ENCODE measurements around the gene CERS5.
A peak's percentile ranks its signal among the peaks of the same experiment; 100 is the strongest.
"Not testable (repeated sequence)": the region's sequence is repeated elsewhere in the genome, so short reads cannot be mapped to it uniquely, and the experiment has no call there.

Gene CERS5

GRCh38 chr12:50186681-50187080 is 19.5 kb upstream of the CERS5 start:
- DNase-seq, result no peak

GRCh38 chr12:50185970-50186663 is 18.9 kb upstream of the CERS5 start:
- no peak for DNase-seq

GRCh38 chr12:50185301-50185895 is 18.2 kb upstream of the CERS5 start:
- DNase-seq, result no peak

GRCh38 chr12:50184261-50184660 is 17.1 kb upstream of the CERS5 start:
- DNase-seq, result no peak

- DNase-seq, result no peak
These were observed 15.3 kb upstream of the CERS5 start for GRCh38 chr12:50182461-50182860.

- DNase-seq, result no peak
These were observed 14.5 kb upstream of the CERS5 start for GRCh38 chr12:50181691-50182090.

GRCh38 chr12:50175716-50176026 is 8.5 kb upstream of the CERS5 start:
- no peak for DNase-seq

GRCh38 chr12:50174971-50175715 is 8.0 kb upstream of the CERS5 start:
- DNase-seq, result no peak

GRCh38 chr12:50166799-50167048 is 445 bp downstream of the CERS5 start:
- DNase-seq, result peak; percentile 83

- no peak for DNase-seq
These were observed 2.2 kb downstream of the CERS5 start for GRCh38 chr12:50164963-50165362.

GRCh38 chr12:50162230-50162629 is 4.9 kb downstream of the CERS5 start:
- no peak for DNase-seq

GRCh38 chr12:50160643-50161042 is 6.5 kb downstream of the CERS5 start:
- no peak for DNase-seq

GRCh38 chr12:50157259-50157658 is 9.9 kb downstream of the CERS5 start:
- DNase-seq, result no peak

GRCh38 chr12:50156641-50157040 is 10.5 kb downstream of the CERS5 start:
- DNase-seq, result no peak

- not testable (repeated sequence) for DNase-seq
These were observed 12.2 kb downstream of the CERS5 start for GRCh38 chr12:50154947-50155346.

GRCh38 chr12:50151047-50151687 is 16.0 kb downstream of the CERS5 start:
- no peak for DNase-seq

GRCh38 chr12:50149311-50149710 is 17.9 kb downstream of the CERS5 start:
- no peak for DNase-seq

GRCh38 chr12:50148011-50148410 is 19.2 kb downstream of the CERS5 start:
- DNase-seq, result not testable (repeated sequence)

- DNase-seq, result no peak
These were observed 19.9 kb downstream of the CERS5 start for GRCh38 chr12:50147281-50147680.

GRCh38 chr12:50145439-50145838 is 21.7 kb downstream of the CERS5 start:
- no peak for DNase-seq

- no peak for DNase-seq
These were observed 24.2 kb downstream of the CERS5 start for GRCh38 chr12:50142993-50143392.

GRCh38 chr12:50132505-50133135 is 34.5 kb downstream of the CERS5 start:
- no peak for DNase-seq

GRCh38 chr12:50129290-50129689 is 37.9 kb downstream of the CERS5 start:
- DNase-seq, result no peak

GRCh38 chr12:50127546-50127945 is 39.6 kb downstream of the CERS5 start:
- DNase-seq, result no peak
